SHP77 (cell line): ENCODE data around the gene RERE.
"Not testable (repeated sequence)": the region's sequence is repeated elsewhere in the genome, so short reads cannot be mapped to it uniquely, and the experiment has no call there.

Experiments used
- DNase-seq, 2 experiments: peaks; one replicate each; lab custom pipeline; 2025; lab: John Stamatoyannopoulos, UW

Gene RERE

DNA sequence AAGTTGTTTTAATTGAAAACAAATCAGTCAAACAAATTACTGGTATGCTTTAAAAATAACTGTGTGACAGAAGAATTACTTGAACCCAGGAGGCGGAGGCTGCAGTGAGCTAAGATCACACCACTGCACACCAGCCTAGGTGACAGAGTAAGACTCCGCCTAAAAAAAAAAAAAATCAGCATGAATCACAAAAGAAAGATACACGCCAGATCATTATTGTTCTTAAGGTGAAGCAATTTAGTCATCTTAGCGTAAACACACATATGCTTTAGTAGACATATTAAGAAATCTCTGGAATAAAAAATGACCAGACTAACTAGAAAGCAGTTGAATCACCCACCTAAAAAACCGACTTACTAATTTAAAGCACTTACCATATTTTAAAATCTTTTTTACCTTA, 20.2 kb downstream of the RERE start:
- no peak for DNase-seq

DNA sequence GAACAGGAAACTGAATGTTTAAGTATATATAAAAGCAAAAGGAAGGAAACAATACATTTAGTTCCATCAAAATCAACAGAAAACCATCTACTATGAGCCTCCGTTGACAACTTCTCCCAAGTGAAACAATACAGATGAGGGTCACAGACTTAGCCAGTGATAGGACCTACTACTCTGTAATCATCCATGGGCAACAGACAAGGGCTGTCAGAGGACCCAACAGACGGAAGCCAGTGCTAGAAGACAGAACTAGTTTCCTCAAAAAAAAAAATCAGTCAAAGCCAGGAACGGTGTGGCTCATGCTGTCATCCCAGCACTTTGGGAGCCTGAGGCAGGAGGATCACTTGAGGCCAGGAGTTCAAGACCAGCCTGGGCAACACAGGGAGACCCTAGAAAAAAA, 20.6 kb downstream of the RERE start:
- DNase-seq = no peak

DNA sequence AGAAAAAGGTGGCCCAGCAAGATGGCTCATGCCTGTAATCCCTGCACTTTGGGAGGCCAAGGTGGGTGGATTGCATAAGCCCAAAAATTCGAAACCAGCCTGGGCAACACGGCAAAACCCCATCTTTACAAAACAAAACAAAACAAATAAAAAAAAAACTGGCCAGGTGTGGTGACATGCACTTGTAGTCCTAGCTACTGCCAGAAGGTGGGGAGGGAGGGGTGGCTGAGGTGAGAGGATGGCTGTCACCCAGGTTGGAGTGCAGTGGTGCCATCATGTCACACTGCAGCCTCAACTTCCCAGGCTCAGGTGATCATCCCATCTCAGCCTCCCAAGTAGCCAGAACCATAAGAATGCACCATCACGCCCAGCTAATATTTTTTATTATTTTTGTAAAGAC, 22.8 kb downstream of the RERE start:
- DNase-seq = no peak

DNA sequence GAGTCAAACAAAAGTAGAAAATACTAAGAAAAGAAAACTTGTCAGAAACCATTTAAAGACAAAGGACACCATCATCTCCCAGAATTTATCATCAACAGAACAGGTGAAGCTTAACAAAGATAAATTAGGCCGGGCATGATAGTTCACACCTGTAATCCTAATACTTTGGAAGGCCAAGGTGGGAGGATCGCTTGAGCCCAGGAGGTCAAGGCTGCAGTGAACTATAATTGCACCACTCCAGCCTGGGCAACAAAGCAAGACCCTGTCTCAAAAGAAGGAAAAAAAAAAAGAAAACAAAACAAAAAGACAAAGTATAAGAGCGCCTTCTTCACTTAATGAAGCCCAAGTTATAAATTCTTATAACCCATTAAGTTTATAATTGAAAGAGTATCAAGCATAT, 25.6 kb downstream of the RERE start:
- DNase-seq = no peak

DNA sequence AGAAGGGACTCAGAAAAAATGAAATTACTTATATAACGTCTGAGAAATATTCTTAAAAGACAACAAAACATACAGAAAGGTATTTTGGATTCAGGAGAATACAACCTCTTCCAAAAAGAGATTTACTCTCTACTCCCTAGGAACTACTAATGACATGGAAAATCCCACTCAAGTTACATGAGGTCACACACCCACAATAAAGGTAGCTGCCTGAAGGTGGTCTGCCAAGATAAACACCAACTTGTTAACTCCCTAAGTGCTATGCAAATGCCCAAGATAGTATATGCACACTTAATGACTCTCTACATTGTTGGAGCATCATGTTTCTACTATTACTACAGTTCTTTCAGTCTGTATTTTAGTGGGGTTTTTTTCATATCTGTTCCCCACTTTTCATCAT, 26.5 kb downstream of the RERE start:
- no peak for DNase-seq

DNA sequence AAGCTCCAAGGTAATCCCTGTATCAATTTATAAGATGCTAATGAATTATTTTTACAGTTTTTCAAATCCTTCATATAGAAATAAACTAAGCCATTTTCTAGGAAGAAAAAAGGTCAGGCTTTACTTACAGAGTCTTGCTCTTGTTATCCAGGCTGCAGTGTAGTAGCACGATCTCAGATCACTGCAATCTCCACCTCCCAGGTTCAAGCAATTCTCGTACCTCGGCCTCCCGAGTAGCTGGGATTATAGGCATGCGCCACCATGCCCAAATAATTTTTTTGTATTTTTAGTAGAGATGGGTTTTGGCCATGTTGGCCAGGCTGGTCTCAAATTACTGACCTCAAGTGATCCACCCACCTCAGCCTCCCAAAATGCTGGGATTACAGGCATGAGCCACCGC, 27.0 kb downstream of the RERE start:
- no peak for DNase-seq

DNA sequence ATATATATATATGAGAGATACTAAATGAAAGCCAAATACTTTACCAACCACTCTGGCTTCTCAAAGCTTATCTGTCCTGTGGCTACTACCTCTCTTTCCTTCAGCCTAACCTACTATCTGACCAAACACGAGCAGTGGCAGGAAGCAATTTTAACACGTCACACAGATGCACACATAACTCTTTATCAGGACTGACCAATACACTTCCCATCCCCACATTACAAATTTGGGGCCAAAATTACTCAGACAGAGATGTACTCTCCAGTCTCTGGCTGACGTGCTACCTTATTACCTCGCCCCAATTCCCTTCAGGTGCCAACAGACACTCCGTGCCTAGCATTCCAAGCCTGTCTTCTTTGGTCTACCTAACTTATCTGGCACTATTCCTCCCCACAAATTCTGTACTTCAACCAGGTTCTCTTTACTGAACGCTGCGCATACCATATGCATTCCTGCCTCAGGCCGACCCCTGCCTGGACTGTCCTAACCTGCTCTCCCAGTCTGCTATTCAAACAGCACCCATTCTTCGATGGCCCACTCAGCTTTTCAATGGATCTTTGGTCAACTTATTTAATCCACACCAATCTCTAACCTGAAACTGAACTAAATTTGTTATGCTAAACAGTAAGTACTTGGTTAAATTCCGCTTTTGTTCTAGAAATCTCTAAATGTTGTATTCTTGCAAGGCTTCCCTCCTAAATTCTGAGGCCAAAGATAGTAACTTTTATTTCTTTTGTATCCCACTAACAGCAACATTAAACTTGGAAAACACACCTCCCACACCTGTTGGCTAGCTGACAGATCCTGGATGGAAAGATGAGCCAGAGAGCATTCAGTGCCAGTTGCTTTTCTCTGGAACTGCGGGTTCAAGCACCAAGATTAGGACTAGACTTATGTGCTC, 27.9 kb downstream of the RERE start:
- no peak for DNase-seq

DNA sequence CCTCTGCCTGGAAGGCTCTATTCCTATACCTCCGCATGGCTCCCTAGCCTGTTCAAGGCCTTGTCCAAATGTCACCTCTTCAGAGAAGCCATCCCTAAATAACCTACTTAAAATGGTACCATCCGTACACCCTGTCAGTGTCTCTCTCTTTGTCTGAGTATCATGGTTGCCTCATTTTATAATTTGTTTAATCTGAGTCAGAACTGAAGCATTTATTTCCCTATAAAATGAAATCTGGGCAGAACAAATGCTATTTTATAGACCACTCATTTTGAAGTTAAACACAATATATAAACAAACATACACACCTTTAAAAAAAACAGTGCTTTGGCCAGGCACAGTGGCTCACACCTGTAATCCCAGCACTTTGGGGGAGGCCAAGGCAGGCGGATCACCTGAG, 30.2 kb downstream of the RERE start:
- DNase-seq = no peak

DNA sequence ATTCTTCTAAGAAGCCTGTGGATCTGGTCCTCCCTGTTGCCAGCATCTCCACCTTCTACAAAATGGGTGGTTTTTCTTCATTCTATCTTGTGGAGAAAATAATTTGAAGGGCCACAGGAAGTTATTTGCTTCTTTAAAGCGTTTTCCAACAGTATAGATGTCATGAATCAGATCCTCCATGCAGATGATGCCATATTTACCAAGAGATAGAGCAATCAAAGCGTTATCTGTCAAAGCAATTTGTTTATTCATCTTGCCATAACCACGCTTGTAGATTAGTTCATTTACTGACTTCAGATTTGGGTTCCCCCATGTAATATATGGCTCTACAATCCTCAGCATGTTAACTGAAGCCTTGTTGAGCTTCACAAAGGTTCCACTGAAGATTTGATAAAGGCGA, 31.2 kb downstream of the RERE start:
- DNase-seq = not testable (repeated sequence)

DNA sequence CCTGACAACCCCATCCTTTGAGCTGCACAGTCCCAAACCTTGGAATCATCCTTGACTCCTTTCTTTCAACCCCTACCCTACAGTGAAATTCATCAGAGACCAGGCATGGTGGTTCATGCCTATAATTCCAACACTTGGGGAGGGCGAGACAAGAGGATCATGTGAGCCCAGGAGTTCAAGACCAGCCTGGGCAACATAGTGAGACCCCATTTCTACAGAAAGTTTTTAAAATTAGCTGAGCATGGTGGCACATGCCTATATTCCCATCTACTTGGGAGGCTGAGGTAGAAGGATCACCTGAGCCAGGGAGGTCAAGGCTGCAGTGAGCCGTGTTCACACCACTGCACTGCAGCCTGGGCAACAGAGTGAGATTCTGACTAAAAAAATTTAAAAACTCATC, 34.5 kb downstream of the RERE start:
- no peak for DNase-seq

DNA sequence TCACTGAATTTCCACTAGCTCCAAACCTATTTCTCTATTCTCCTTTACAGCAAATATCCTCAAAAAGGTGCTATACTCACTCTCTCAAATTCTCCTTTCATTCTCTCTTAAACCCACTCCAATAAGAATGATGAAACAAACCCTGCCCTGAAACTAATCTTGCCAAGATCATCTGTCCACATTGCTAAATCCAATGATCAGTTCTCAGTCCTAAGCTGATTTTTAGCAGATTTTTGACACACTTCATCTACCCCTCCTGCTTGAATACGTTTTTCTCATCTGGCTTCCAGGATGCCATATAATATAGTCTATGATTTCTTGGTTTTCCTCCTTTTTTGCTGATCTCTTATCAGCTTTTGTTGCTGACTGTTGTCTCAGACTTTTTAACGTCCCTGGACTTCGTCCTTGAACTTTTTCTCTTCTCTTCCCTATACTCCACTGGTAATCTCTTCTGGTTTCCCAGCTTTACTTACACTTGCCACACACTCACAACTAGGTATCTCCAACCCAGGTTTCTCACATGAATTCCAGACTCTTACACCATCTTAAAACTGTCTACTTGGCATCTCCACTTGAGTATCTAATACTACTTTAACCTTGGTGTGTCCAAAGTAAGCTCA, 35.3 kb downstream of the RERE start:
- DNase-seq = no peak

DNA sequence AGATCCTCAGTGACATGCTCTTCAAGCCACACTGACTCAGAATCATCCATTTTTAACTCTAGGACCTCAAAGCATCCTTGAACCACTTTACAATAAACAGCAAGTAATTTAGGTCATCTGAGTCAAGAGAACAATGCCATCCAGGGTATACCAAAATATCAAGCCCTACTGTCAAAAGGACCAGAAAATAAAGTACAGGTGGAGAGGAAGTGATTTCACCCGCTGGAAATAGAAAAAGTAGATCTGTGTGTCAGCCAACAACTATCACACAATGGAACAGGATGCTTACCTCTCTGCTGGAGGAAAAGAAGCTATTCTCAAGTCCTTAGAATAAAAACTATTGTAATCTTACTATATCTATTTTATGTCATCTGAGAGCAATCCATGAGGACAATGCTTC, 37.0 kb downstream of the RERE start:
- no peak for DNase-seq

DNA sequence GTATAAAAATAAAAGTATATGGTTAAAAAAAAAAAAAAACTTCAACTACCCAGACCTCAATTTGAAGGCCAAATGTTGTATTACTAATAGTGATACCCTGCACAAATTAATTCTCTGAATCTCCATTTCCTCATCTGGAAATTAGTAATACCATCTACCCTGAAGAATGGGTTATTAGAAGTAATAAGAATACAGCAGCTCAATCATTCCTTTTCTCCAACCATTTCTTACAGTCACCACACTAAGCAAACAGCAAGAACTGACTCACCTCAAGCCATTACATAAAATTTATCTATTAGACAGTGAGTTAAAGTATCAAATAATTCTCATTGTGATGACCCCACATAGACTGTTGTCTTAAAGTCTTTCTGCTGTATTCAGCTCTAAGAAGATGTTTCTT, 39.6 kb downstream of the RERE start:
- no peak for DNase-seq

DNA sequence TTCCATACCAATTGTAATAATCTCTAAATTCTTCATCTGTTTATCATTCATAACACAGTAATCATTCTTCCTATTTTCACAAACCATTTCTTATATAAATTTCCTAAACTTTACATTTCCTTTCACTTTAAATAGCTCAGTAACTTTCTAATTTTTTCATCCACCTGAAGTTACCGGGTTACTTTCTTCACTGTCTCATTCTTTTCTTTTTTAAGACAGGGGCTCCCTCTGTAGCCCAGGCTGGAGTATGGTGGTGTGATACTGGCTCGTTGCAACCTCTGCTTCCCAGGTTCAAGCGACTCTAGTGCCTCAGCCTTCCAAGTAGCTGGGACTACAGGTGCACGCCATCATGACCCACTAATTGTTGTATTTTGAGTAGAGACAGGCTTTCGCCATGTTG, 41.3 kb downstream of the RERE start:
- no peak for DNase-seq

DNA sequence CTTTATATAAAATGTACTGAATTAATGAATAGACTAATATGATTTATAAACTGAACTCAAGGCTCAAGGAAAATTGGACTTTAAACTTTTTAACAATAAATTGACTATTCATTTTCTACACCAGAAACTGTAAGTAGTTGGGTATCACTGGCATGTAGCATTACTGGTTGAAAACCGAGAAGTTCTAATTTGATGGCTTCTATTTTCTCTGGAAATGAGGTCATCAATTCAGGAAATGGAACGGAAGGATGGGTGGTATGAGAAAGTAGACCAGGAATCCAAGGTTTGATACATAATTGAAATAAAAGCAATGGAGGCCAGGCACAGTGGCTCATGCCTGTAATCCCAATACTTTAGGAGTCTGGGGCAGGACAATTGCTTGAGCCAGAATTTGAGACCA, 50.4 kb downstream of the RERE start:
- DNase-seq = no peak

DNA sequence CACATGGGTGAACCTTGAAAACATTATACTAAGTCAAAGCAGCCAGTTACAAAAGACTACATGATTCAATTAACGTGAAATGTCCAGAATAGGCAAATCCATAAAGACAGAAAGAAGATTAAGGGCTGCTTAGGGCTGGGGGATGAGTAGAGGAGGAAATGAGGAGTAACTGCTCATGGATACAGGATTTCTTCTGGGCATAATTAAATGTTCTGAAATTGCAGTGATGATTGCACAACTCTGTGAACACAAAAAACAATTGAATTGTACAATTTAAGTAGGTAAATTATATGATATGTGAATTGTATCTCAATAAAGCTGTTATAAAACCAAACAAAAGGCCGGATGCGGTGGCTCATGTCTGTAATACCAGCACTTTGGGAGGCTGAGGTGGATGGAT, 52.2 kb downstream of the RERE start:
- no peak for DNase-seq

DNA sequence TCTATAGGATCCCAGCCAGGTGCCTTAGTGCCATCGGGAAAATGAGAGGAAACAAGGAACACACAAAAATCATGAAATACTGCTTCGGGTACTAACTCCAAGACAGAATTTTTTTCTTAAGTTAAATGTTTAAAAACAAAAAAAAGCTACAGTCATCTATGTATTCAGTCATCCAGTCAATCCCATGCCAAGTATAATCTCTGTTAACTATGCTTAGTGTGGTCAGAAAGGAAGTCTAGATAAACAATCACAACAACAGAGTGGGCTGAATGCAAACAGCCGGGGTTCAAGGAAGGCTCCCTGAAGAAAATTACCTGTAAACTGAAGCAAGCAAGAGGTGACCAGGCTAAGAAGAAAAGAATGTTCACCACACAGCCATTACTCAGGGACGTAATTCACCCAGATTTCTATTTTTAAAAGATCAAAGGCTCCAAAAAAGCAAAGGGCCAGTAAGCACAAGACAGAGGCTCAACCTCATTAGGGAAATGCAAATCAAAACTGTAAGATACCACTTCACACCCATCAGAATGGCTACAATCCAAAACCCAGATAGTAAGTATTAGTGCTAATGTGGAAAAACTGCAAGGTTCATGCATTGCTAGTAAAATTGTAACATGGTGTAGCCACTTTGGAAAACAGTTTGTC, 53.0 kb downstream of the RERE start:
- DNase-seq = no peak

DNA sequence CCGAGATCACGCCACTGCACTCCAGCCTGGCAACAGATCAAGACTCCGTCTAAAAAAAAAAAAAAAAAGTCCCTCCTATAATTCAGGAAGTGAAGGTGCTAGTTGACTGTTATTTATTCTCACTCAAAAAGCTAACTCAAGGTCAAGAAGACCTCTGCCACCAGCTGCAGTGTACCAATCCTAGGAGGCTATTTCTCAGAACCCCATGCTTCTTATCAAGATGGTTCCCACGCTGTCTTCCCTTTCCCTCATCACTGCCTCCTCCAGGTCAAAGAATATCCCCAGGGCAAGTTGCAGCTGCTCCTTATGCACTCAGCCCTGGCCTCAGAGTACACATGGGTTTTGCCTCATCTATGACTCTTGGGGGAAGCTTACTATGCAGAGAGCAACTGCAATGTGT, 53.6 kb downstream of the RERE start:
- no peak for DNase-seq

DNA sequence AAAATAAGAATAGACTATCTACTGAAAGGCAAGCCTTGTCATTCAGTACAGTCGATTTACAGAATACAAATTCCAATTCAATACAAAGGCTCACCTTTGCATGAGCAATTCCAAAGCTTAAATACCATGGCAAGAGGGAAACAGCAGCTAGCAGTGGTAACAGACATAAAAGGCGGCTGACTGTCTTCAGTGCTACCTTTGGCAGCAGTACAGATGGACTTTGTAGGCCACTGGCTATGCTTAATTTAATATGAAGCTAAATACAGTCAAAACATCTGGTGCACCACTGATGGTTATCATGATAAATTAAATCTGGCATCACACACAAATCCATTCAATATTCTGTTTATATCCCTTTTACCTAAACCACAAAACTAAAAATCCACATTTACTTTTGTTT, 62.4 kb downstream of the RERE start:
- DNase-seq = no peak

DNA sequence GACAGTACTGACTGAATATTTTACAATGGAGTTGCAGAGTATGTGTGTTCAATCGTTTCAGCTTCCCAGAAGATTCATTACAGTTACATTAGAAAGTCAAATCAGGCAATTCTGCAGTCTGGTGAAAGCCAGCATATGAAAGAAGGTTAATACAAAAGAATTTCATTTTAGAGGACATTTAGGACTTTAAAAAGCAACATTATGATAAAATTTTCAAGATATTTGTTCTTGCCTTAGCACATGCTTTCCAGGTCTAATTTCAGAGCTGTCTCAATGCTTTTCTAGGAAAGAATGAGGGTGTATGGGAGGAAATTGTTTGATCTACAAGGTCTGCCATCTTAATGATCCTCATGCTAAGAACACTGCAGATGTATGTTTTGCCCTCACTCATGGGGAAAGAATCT, 63.2 kb downstream of the RERE start:
- no peak for DNase-seq

DNA sequence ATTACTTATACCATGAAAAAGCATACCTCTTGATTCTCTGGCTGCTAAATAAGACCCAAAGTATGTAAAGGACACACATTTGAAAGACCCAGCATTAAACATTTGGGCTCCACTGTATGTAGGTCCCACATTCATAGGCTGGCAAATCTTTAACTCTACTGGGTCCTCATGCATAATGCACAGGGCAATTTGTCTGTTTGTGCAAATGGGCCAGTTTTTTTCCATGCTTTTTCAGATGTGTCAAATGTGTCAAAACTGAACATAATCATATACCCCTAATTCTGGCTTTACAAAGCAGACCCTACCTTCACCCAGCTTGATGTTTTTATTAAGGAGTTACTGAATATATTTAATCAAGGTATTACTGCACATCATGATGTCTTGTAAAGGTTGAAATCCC, 63.7 kb downstream of the RERE start:
- no peak for DNase-seq

DNA sequence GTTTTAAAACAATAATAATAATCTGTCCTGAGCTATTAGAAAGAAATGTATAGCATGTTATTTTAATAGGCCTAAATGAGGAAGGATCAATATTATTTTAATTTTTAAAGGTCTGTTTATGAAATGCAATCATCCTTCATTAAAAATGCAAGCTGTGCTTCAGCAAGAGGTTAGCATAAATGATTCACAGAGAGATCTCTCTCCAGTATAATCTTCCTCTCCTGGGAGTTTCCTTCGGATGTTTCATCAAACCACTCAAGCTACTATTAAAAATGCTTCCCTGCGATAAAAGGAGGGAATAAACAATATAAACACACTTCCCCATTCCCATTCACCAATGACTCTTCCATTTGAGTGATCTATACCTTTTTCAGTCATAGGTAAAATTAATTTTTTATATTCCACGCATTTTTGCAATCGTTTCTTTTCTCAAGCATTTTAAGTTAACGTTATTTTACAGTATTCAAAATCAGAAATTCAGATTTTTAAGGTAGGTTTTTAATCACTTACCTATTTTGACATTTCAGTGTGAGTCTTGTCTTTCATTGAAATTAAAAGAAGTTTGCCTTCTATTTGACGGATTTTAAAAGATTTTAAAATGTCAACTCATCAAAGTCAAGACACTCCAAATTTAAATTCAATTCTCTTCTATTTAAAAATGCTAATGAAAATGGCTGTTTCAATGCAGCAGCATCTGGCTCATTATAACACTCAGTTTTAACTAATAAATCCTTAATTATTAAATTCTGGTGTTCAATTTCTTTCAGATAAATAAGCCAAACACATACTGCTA, 64.3 kb downstream of the RERE start:
- DNase-seq = no peak

DNA sequence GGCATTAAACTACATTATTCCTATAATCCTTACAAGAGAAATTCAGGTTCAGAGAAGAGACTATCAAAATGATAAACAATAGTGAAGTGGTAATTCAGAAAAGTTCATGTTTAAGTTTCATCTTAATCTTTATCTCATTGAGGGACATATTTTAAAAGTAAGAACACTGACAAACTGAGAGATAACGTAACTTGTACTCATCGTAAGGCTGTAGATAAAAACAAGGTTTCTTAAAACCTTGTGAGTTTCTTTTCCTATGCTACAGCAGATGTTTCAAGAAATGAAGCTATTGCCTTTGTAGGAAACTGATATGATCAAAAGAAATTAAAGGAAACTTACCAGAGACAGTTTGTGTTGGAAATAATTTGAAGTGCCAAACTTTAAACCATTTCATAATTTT, 65.0 kb downstream of the RERE start:
- DNase-seq = no peak
